Ascending aorta (tissue), 2 donors: ENCODE measurements around the gene DSTN. TPM values are rescaled to one million over a fixed set of nuclear protein-coding genes. Genes with fewer than 3 reads are reported as not detected.

Experiments used
- DNase-seq, 2 donors: peaks; one replicate each; pipeline ENCODE4 v3.0.0-alpha.2; 2019; ENCODE audit warnings: low spot score in 2 of 2
- H3K27ac ChIP-seq, 2 donors: fragments of 200-600 bp; sonication (generic); one replicate each; pipeline ENCODE4 v1.5.1; 2016 to 2017; ENCODE audit warnings: mild to moderate bottlenecking in 1 of 2
- H3K27me3 ChIP-seq: fragments of 200-600 bp; sonication (generic); one replicate; pipeline ENCODE4 v1.5.1; 2017
- H3K36me3 ChIP-seq, 2 donors: fragments of 200-600 bp; sonication (generic); one replicate each; pipeline ENCODE4 v1.5.1; 2016
- H3K4me1 ChIP-seq, 2 donors: fragments of 200-600 bp; sonication (generic); one replicate each; pipeline ENCODE4 v1.5.1; 2016 to 2017; ENCODE audit warnings: mild to moderate bottlenecking in 1 of 2
- H3K4me3 ChIP-seq, 2 donors: fragments of 200-600 bp; sonication (generic); one replicate each; pipeline ENCODE4 v1.5.1; 2016 to 2017; ENCODE audit warnings: mild to moderate bottlenecking in 1 of 2
- H3K9me3 ChIP-seq, 2 donors: fragments of 200-600 bp; sonication (generic); one replicate each; pipeline ENCODE4 v1.5.1; 2016
- CTCF ChIP-seq, 3 experiments: fragments of 200-600 bp in 2 of 3; fragments of 450-650 bp in 1 of 3; sonication (generic) in 2 of 3; IDR thresholded peaks; one replicate each; pipeline ENCODE4 v1.5.1; 2016 to 2019; ENCODE audit warnings: antibody characterized with exemption in 3 of 3, mild to moderate bottlenecking in 1 of 3, moderate library complexity in 1 of 3
- intact Hi-C: fragments of 100-400 bp; cut with DNase I; formaldehyde crosslinking; loops from one replicate; pipeline ENCODE4 v1.15.1; 2023
- total RNA-seq: library from RNA; depleted of rRNA; stranded (reverse); fragments of >200 nt; gene quantifications from one replicate; pipeline ENCODE4 v1.1.0, GENCODE V29; 2016

The DSTN gene
- total RNA-seq, 1 donor from 2014 or later: 452 TPM

DNA sequence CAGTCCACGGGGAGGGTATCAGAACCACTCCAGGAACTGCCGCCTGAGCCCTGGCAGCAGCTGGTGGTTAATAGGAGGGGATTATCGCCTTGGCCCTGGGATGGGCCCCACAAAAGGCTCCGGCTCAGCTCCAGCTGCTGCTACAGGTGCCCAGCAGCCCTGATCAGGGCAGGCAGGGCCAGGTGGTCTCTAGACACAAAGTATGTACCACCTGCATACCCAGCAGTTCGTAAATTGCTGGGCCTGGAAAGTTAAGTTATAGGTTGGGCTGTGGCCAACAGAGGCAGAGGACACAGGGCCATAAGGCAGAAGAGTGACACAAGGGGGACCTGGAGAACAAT, 77.1 kb downstream of the DSTN start:
- Histone ChIP-seq H3K36me3 (peaks cover 0 to 7% of the 10 kb centered on the region in 2 donors), H3K27me3 (no peaks in the 10 kb centered on the region), H3K4me3 (no peak overlapping the region), H3K9me3 (no peaks in the 10 kb centered on the region), H3K4me1 (peaks cover 12 to 61% of the 10 kb centered on the region in 2 donors), H3K27ac (no peak overlapping the region)
- DNase-seq: no peak
- intact Hi-C loops: no loop called here
- TF ChIP-seq CTCF (IDR thresholded peaks at IDR 0.05): no peak

GRCh38 chr20:17647391-17648314, 77.8 kb downstream of the DSTN start:
- intact Hi-C loops: no loop called here
- Histone ChIP-seq H3K4me3 (no peak overlapping the region), H3K4me1 (peaks cover 8 to 59% of the 10 kb centered on the region in 2 donors), H3K9me3 (no peaks in the 10 kb centered on the region), H3K27me3 (no peaks in the 10 kb centered on the region), H3K27ac (no peak overlapping the region), H3K36me3 (peaks cover 0 to 3% of the 10 kb centered on the region in 2 donors)
- no peak for TF ChIP-seq CTCF (IDR thresholded peaks at IDR 0.05)
- DNase-seq: no peak

GRCh38 chr20:17648315-17648646, 78.4 kb downstream of the DSTN start:
- Histone ChIP-seq H3K27ac (no peak overlapping the region), H3K4me3 (no peak overlapping the region), H3K36me3 (no peaks in the 10 kb centered on the region), H3K9me3 (no peaks in the 10 kb centered on the region), H3K27me3 (no peaks in the 10 kb centered on the region), H3K4me1 (peaks cover 10 to 56% of the 10 kb centered on the region in 2 donors)
- DNase-seq: no peak
- no peak for TF ChIP-seq CTCF (IDR thresholded peaks at IDR 0.05)
- intact Hi-C loops: no loop called here

DNA sequence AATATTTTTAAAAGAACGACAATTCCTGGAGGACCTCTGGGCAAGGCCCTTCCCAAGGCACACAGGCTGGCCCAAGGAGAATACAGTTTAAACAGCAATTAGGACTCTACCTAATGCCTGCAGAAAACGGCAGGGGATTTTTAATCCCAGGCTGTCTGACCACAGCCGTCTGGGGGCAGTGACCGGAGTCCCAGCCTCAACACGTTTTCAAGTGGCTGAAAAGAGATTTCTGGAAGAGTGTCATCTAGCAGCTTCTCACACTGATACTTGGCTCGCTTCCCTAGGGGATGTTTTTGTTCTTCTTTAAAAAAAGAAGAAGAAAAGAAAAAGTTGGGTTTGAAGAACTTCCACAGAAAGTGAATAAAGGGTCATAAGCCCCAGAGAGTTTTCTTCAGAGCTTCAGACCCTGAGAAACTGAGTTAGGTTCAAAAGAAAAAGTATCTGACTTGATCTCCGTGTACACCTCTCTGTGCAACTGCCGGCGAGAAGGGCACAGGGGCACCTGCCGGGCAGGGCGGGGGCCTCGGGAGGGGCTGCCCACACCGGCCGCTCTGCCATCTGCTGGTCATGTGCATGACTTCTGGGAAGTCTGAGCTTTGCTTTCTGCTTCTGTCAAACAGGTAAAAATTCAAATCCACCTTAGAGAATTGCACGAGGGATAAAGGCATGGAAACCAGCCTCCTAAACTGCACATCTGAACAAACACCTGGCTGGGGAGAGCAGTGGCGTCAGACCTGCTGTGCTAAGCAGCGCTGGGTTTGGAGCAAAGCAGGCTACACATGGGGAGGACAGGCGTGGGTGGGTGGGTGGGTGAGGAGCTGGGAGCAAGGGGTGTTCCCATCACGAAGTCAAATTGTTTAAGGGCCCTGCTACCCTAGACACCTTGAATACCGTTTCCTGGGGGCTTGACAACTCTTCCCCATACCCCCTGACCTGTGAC, 79.2 kb downstream of the DSTN start:
- Histone ChIP-seq H3K27ac (peak overlapping the region in 1 of 2 donors; percentile 9), H3K4me1 (peaks cover 6 to 49% of the 10 kb centered on the region in 2 donors), H3K27me3 (no peaks in the 10 kb centered on the region), H3K36me3 (no peaks in the 10 kb centered on the region), H3K4me3 (no peak overlapping the region), H3K9me3 (no peaks in the 10 kb centered on the region)
- peak in 2 of 3 experiments; percentile 5 to 34 for TF ChIP-seq CTCF (IDR thresholded peaks at IDR 0.05)
- intact Hi-C loops: no loop called here
- DNase-seq: no peak

- Histone ChIP-seq H3K27me3 (no peaks in the 10 kb centered on the region), H3K4me3 (no peak overlapping the region), H3K27ac (no peak overlapping the region), H3K4me1 (peaks cover 6 to 43% of the 10 kb centered on the region in 2 donors), H3K9me3 (no peaks in the 10 kb centered on the region), H3K36me3 (no peaks in the 10 kb centered on the region)
- no peak for DNase-seq
- no peak for TF ChIP-seq CTCF (IDR thresholded peaks at IDR 0.05)
- intact Hi-C loops: no loop called here
Measured at GRCh38 chr20:17650301-17651128, 80.6 kb downstream of the DSTN start.
